OCI-LY3 (cell line): ENCODE measurements around the gene ABL1.

Experiments
- H2AFZ ChIP-seq: fragments of 200-600, 300-600 bp; shearing (Covaris generic); 2 replicates; pipeline ENCODE4 v1.6.0; 2014; ENCODE audit warnings: antibody characterized with exemption, low read depth, low read length
- H3K27ac ChIP-seq: fragments of 200-600, 300-600 bp; sonication (generic); 2 replicates; pipeline ENCODE4 v1.5.1; 2014; ENCODE audit warnings: mild to moderate bottlenecking, low read length, moderate library complexity, mixed read lengths
- H3K27me3 ChIP-seq: fragments of 200-600, 300-600 bp; sonication (generic); 2 replicates; pipeline ENCODE4 v1.6.1; 2014; ENCODE audit warnings: low read depth, low read length, mixed read lengths
- H3K36me3 ChIP-seq: fragments of 200-600, 300-600 bp; sonication (generic); replicated peaks from 2 replicates; pipeline ENCODE3; 2014; ENCODE audit warnings: low read depth, low read length, mixed read lengths
- H3K4me1 ChIP-seq: fragments of 300-600, 200-600 bp; sonication (generic); 2 replicates; pipeline ENCODE4 v1.6.1; 2014; ENCODE audit warnings: low read length, mixed read lengths
- H3K4me2 ChIP-seq: fragments of 200-600, 300-600 bp; sonication (generic); 2 replicates; pipeline ENCODE4 v1.6.1; 2014; ENCODE audit warnings: low read length, mixed read lengths
- H3K4me3 ChIP-seq: fragments of 300-600, 200-600 bp; sonication (generic); 2 replicates; pipeline ENCODE4 v1.5.1; 2014; ENCODE audit warnings: antibody characterized with exemption, mild to moderate bottlenecking, low read length, moderate library complexity
- H3K79me2 ChIP-seq: fragments of 300-600, 200-600 bp; shearing (Covaris generic); 2 replicates; pipeline ENCODE4 v1.6.1; 2014; ENCODE audit warnings: mild to moderate bottlenecking, low read length, mixed read lengths
- H3K9ac ChIP-seq: fragments of 300-600, 200-600 bp; shearing (Covaris generic); 2 replicates; pipeline ENCODE4 v1.6.0; 2014; ENCODE audit warnings: mild to moderate bottlenecking, low read length, moderate library complexity
- H3K9me3 ChIP-seq: fragments of 200-600, 300-600 bp; shearing (Covaris generic); 2 replicates; pipeline ENCODE4 v1.6.1; 2014; ENCODE audit warnings: low read length, mixed read lengths; ENCODE audit not compliant: insufficient read depth
- H4K20me1 ChIP-seq: fragments of 200-600, 300-600 bp; sonication (generic); 2 replicates; pipeline ENCODE4 v1.6.1; 2016; ENCODE audit warnings: low read length, mixed read lengths; ENCODE audit not compliant: insufficient read depth
- EZH2phosphoT487 ChIP-seq: fragments of 200-600 bp; shearing (Covaris generic); IDR thresholded peaks from 2 replicates; pipeline ENCODE4 v1.6.1; 2018; ENCODE audit warnings: antibody characterized with exemption, mixed run types, low read depth
- TF ChIP-seq, protein P1 (sequence below): fragments of 200-600, 300-600 bp; sonication (generic); IDR thresholded peaks from 2 replicates; pipeline ENCODE4 v1.5.1; 2014; ENCODE audit warnings: antibody characterized with exemption, low read length, low read depth

ABL1 gene

DNA sequence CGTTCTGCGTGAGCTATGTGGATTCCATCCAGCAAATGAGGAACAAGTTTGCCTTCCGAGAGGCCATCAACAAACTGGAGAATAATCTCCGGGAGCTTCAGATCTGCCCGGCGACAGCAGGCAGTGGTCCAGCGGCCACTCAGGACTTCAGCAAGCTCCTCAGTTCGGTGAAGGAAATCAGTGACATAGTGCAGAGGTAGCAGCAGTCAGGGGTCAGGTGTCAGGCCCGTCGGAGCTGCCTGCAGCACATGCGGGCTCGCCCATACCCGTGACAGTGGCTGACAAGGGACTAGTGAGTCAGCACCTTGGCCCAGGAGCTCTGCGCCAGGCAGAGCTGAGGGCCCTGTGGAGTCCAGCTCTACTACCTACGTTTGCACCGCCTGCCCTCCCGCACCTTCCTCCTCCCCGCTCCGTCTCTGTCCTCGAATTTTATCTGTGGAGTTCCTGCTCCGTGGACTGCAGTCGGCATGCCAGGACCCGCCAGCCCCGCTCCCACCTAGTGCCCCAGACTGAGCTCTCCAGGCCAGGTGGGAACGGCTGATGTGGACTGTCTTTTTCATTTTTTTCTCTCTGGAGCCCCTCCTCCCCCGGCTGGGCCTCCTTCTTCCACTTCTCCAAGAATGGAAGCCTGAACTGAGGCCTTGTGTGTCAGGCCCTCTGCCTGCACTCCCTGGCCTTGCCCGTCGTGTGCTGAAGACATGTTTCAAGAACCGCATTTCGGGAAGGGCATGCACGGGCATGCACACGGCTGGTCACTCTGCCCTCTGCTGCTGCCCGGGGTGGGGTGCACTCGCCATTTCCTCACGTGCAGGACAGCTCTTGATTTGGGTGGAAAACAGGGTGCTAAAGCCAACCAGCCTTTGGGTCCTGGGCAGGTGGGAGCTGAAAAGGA lies 50.7 kb downstream of the ABL1 start:
- H3K9ac ChIP-seq = no peak overlapping the region
- H3K36me3 ChIP-seq = peaks cover 44% of the 10 kb centered on the region
- no peaks in the 10 kb centered on the region for H3K79me2 ChIP-seq
- no peak overlapping the region for H3K4me2 ChIP-seq
- H2AFZ ChIP-seq = no peak overlapping the region
- no peaks in the 10 kb centered on the region for H3K27me3 ChIP-seq
- no peaks in the 10 kb centered on the region for H3K9me3 ChIP-seq
- TF ChIP-seq, protein P1, sequence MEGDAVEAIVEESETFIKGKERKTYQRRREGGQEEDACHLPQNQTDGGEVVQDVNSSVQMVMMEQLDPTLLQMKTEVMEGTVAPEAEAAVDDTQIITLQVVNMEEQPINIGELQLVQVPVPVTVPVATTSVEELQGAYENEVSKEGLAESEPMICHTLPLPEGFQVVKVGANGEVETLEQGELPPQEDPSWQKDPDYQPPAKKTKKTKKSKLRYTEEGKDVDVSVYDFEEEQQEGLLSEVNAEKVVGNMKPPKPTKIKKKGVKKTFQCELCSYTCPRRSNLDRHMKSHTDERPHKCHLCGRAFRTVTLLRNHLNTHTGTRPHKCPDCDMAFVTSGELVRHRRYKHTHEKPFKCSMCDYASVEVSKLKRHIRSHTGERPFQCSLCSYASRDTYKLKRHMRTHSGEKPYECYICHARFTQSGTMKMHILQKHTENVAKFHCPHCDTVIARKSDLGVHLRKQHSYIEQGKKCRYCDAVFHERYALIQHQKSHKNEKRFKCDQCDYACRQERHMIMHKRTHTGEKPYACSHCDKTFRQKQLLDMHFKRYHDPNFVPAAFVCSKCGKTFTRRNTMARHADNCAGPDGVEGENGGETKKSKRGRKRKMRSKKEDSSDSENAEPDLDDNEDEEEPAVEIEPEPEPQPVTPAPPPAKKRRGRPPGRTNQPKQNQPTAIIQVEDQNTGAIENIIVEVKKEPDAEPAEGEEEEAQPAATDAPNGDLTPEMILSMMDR = no peak
- no peak for TF ChIP-seq EZH2phosphoT487
- H4K20me1 ChIP-seq = no peaks in the 10 kb centered on the region
- H3K4me1 ChIP-seq = no peaks in the 10 kb centered on the region
- no peak overlapping the region for H3K4me3 ChIP-seq
- H3K27ac ChIP-seq = no peak overlapping the region

DNA sequence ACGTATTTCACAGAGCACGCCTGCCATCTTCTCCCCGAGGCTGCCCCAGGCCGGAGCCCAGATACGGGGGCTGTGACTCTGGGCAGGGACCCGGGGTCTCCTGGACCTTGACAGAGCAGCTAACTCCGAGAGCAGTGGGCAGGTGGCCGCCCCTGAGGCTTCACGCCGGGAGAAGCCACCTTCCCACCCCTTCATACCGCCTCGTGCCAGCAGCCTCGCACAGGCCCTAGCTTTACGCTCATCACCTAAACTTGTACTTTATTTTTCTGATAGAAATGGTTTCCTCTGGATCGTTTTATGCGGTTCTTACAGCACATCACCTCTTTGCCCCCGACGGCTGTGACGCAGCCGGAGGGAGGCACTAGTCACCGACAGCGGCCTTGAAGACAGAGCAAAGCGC lies 51.9 kb downstream of the ABL1 start:
- no peaks in the 10 kb centered on the region for H3K9me3 ChIP-seq
- no peaks in the 10 kb centered on the region for H3K27me3 ChIP-seq
- no peak overlapping the region for H3K9ac ChIP-seq
- no peaks in the 10 kb centered on the region for H3K79me2 ChIP-seq
- no peaks in the 10 kb centered on the region for H4K20me1 ChIP-seq
- no peak overlapping the region for H3K4me3 ChIP-seq
- no peak overlapping the region for H2AFZ ChIP-seq
- H3K4me2 ChIP-seq = no peak overlapping the region
- no peaks in the 10 kb centered on the region for H3K4me1 ChIP-seq
- peaks cover 40% of the 10 kb centered on the region for H3K36me3 ChIP-seq
- no peak for TF ChIP-seq EZH2phosphoT487
- TF ChIP-seq, protein P1 = no peak
- H3K27ac ChIP-seq = no peak overlapping the region

DNA sequence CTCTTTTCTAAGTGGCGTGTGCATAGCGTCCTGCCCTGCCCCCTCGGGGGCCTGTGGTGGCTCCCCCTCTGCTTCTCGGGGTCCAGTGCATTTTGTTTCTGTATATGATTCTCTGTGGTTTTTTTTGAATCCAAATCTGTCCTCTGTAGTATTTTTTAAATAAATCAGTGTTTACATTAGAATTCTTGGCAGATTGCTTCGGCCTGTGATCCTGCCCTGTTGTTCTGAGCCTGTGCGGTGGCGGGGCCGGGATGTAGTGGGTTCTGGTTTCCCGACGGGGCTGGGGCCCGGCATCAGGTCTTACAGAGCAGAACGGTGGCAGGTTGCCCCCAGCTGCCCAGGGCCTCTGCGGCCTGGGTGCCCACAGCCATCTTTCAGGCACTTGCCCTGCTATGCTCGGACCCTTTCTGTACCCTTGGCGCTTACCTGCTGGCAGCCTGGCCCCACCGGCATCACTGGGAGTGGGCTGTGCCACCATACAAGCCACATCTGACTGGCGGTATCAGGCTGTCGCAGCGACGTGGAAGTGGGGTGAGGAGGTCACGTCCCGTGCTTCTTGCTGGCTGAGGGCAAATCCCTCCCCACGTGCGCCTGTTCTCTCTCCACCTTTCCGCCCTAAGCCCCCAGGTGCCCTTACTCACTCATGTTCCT lies 52.6 kb downstream of the ABL1 start:
- Histone ChIP-seq H4K20me1 (no peaks in the 10 kb centered on the region), H3K36me3 (peaks cover 37% of the 10 kb centered on the region), H2AFZ (no peak overlapping the region), H3K9ac (no peak overlapping the region), H3K4me3 (no peak overlapping the region), H3K27ac (no peak overlapping the region), H3K4me1 (no peaks in the 10 kb centered on the region), H3K79me2 (no peaks in the 10 kb centered on the region), H3K9me3 (no peaks in the 10 kb centered on the region), H3K4me2 (no peak overlapping the region), H3K27me3 (no peaks in the 10 kb centered on the region)
- no peak for TF ChIP-seq EZH2phosphoT487
- TF ChIP-seq, protein P1 = no peak

DNA sequence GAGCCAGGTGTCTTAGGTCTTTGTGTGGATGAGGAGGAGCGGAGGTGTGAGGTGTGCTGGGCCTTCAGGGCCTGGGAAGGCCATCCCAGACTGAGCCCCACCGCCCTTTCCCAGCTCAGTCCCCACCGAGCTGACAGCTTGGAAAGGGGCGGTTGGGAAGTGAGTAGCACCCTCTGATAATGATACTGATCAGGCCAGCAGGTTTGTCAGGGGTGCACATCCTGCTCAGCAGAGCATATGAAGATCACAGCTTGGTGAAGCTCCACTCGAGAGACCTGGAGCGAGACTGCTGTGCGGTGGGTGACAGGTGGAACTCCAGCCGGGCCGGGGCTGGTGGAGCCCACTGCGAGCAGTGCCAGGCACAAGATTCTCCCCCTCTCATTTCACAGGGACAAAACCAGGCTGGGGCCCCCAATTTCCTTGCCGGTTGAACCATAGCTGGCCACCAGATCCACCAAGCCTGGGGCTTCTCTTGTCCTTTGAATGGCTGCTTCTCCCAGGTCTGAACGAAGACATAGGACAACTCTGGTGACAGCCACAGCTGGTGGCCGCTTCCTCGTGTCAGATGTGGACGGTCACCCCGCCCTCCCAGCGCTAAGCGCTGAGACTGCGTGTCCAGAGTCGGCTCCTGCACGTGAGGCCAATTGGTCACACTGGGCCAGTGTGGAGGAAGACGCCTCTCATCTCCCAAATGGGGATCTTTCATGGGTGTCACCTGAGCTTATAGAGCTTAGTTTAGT lies 53.3 kb downstream of the ABL1 start:
- Histone ChIP-seq H4K20me1 (no peaks in the 10 kb centered on the region), H3K4me2 (no peak overlapping the region), H3K27ac (no peak overlapping the region), H3K9me3 (no peaks in the 10 kb centered on the region), H3K27me3 (no peaks in the 10 kb centered on the region), H3K4me1 (no peaks in the 10 kb centered on the region), H3K79me2 (no peaks in the 10 kb centered on the region), H2AFZ (no peak overlapping the region), H3K9ac (no peak overlapping the region), H3K4me3 (no peak overlapping the region), H3K36me3 (peaks cover 42% of the 10 kb centered on the region)
- no peak for TF ChIP-seq EZH2phosphoT487
- TF ChIP-seq, protein P1 = no peak
